MG63 (cell line): Measurements from ENCODE around the gene PPM1H. TPM values are rescaled to one million over a fixed set of nuclear protein-coding genes. Genes with fewer than 3 reads are reported as not detected.
"Not testable (repeated sequence)": the region's sequence is repeated elsewhere in the genome, so short reads cannot be mapped to it uniquely, and the experiment has no call there.

Experiments used
- DNase-seq: peaks from one replicate; pipeline ENCODE4 v3.0.0-alpha.2; 2020
- H3K27me3 ChIP-seq: fragments of 250-450 bp; sonication (Bioruptor Pico); 2 replicates; pipeline ENCODE4 v1.5.1; 2020; ENCODE audit warnings: mild to moderate bottlenecking, moderate library complexity
- H3K36me3 ChIP-seq: fragments of 250-450 bp; sonication (Bioruptor Pico); 2 replicates; pipeline ENCODE4 v1.5.1; 2020; ENCODE audit warnings: mild to moderate bottlenecking, moderate library complexity
- H3K4me3 ChIP-seq: fragments of 250-450 bp; sonication (Bioruptor Pico); 2 replicates; pipeline ENCODE4 v1.5.1; 2020; ENCODE audit warnings: mild to moderate bottlenecking, moderate library complexity
- H3K9me3 ChIP-seq: fragments of 250-450 bp; sonication (Bioruptor Pico); 2 replicates; pipeline ENCODE4 v1.5.1; 2020; ENCODE audit warnings: mild to moderate bottlenecking, moderate library complexity
- total RNA-seq: library from RNA; depleted of rRNA; stranded (reverse); fragments of >200 nt; shearing (Covaris generic); gene quantifications from 2 replicates; pipeline ENCODE4 v1.2.3, GENCODE V29; 2014; ENCODE audit warnings: low replicate concordance

The PPM1H gene
- total RNA-seq, 1 experiment from 2014 or later = 4.0 TPM

- no peak for DNase-seq
- Histone ChIP-seq H3K4me3 (no peak overlapping the region), H3K36me3 (no peaks in the 10 kb centered on the region), H3K27me3 (no peaks in the 10 kb centered on the region), H3K9me3 (no peaks in the 10 kb centered on the region)
These were observed 173.3 kb downstream of the PPM1H start for GRCh38 chr12:62761658-62762057.

GRCh38 chr12:62760779-62761178 is 174.2 kb downstream of the PPM1H start:
- DNase-seq = no peak
- H3K27me3 ChIP-seq = no peaks in the 10 kb centered on the region
- no peaks in the 10 kb centered on the region for H3K36me3 ChIP-seq
- no peak overlapping the region for H3K4me3 ChIP-seq
- H3K9me3 ChIP-seq = no peaks in the 10 kb centered on the region

GRCh38 chr12:62760341-62760740 is 174.6 kb downstream of the PPM1H start:
- H3K27me3 ChIP-seq, H3K36me3 ChIP-seq, DNase-seq, H3K9me3 ChIP-seq, H3K4me3 ChIP-seq: not testable (repeated sequence)

- no peaks in the 10 kb centered on the region for H3K27me3 ChIP-seq
- H3K9me3 ChIP-seq = no peaks in the 10 kb centered on the region
- peak; percentile 74 for DNase-seq
- H3K4me3 ChIP-seq = no peak overlapping the region
- no peaks in the 10 kb centered on the region for H3K36me3 ChIP-seq
These were observed 176.7 kb downstream of the PPM1H start for GRCh38 chr12:62758216-62758615.

- Histone ChIP-seq H3K27me3 (no peaks in the 10 kb centered on the region), H3K4me3 (no peak overlapping the region), H3K9me3 (no peaks in the 10 kb centered on the region), H3K36me3 (no peaks in the 10 kb centered on the region)
- no peak for DNase-seq
These were observed 177.9 kb downstream of the PPM1H start for GRCh38 chr12:62757048-62757447.

GRCh38 chr12:62754706-62755105 is 180.2 kb downstream of the PPM1H start:
- Histone ChIP-seq H3K9me3 (no peaks in the 10 kb centered on the region), H3K4me3 (no peak overlapping the region), H3K27me3 (no peaks in the 10 kb centered on the region), H3K36me3 (no peaks in the 10 kb centered on the region)
- no peak for DNase-seq

GRCh38 chr12:62751810-62752155 is 183.2 kb downstream of the PPM1H start:
- Histone ChIP-seq H3K36me3 (no peaks in the 10 kb centered on the region), H3K4me3 (no peak overlapping the region), H3K27me3 (no peaks in the 10 kb centered on the region), H3K9me3 (no peaks in the 10 kb centered on the region)
- no peak for DNase-seq

GRCh38 chr12:62750941-62751809 is 183.8 kb downstream of the PPM1H start:
- H3K27me3 ChIP-seq = no peaks in the 10 kb centered on the region
- no peak for DNase-seq
- no peaks in the 10 kb centered on the region for H3K36me3 ChIP-seq
- no peak overlapping the region for H3K4me3 ChIP-seq
- H3K9me3 ChIP-seq = no peaks in the 10 kb centered on the region

GRCh38 chr12:62749586-62749985 is 185.4 kb downstream of the PPM1H start:
- Histone ChIP-seq H3K4me3 (no peak overlapping the region), H3K27me3 (no peaks in the 10 kb centered on the region), H3K9me3 (no peaks in the 10 kb centered on the region), H3K36me3 (no peaks in the 10 kb centered on the region)
- DNase-seq = no peak

- Histone ChIP-seq H3K9me3 (no peaks in the 10 kb centered on the region), H3K36me3 (no peaks in the 10 kb centered on the region), H3K4me3 (no peak overlapping the region), H3K27me3 (no peaks in the 10 kb centered on the region)
- DNase-seq = no peak
These were observed 185.9 kb downstream of the PPM1H start for GRCh38 chr12:62748941-62749468.

GRCh38 chr12:62744551-62744950 is 190.4 kb downstream of the PPM1H start:
- peak; percentile 69 for DNase-seq
- Histone ChIP-seq H3K4me3 (no peak overlapping the region), H3K36me3 (no peaks in the 10 kb centered on the region), H3K27me3 (no peaks in the 10 kb centered on the region), H3K9me3 (no peaks in the 10 kb centered on the region)

GRCh38 chr12:62739266-62740015 is 195.5 kb downstream of the PPM1H start:
- Histone ChIP-seq H3K36me3 (no peaks in the 10 kb centered on the region), H3K9me3 (no peaks in the 10 kb centered on the region), H3K4me3 (no peak overlapping the region), H3K27me3 (no peaks in the 10 kb centered on the region)
- DNase-seq = no peak

GRCh38 chr12:62738616-62739015 is 196.3 kb downstream of the PPM1H start:
- no peaks in the 10 kb centered on the region for H3K27me3 ChIP-seq
- H3K4me3 ChIP-seq = no peak overlapping the region
- DNase-seq = no peak
- no peaks in the 10 kb centered on the region for H3K36me3 ChIP-seq
- H3K9me3 ChIP-seq = no peaks in the 10 kb centered on the region

- no peak for DNase-seq
- Histone ChIP-seq H3K27me3 (no peaks in the 10 kb centered on the region), H3K9me3 (no peaks in the 10 kb centered on the region), H3K36me3 (no peaks in the 10 kb centered on the region), H3K4me3 (no peak overlapping the region)
These were observed 196.8 kb downstream of the PPM1H start for GRCh38 chr12:62738105-62738504.

- peak; percentile 44 for DNase-seq
These were observed 197.3 kb downstream of the PPM1H start for GRCh38 chr12:62737615-62738014.

GRCh38 chr12:62737188-62737587 is 197.8 kb downstream of the PPM1H start:
- H3K9me3 ChIP-seq = no peaks in the 10 kb centered on the region
- no peak overlapping the region for H3K4me3 ChIP-seq
- H3K36me3 ChIP-seq = no peaks in the 10 kb centered on the region
- no peaks in the 10 kb centered on the region for H3K27me3 ChIP-seq
- no peak for DNase-seq

More at GRCh38 chr12:62737615-62738014, 197.3 kb downstream of the PPM1H start:
- no peak overlapping the region for H3K4me3 ChIP-seq
- H3K36me3 ChIP-seq = no peaks in the 10 kb centered on the region
- no peaks in the 10 kb centered on the region for H3K27me3 ChIP-seq
- no peaks in the 10 kb centered on the region for H3K9me3 ChIP-seq

GRCh38 chr12:62736596-62736995 is 198.4 kb downstream of the PPM1H start:
- Histone ChIP-seq H3K36me3 (no peaks in the 10 kb centered on the region), H3K4me3 (no peak overlapping the region), H3K9me3 (no peaks in the 10 kb centered on the region), H3K27me3 (no peaks in the 10 kb centered on the region)
- DNase-seq = no peak
